H9 (cell line): ENCODE results near the gene NSMCE4A. TPM values are rescaled to one million over a fixed set of nuclear protein-coding genes. Genes with fewer than 3 reads are reported as not detected.

Experiments used
- DNase-seq: peaks from one replicate; pipeline ENCODE4 v3.0.0-alpha.2; 2017
- H2AFZ ChIP-seq: one replicate; pipeline ENCODE4 v1.6.1; 2013; ENCODE audit warnings: mild to moderate bottlenecking, low read length, control low read depth, moderate library complexity
- H2AK5ac ChIP-seq: 2 replicates; pipeline ENCODE4 v1.6.1; 2013; ENCODE audit warnings: low read length, control low read depth, mixed read lengths; ENCODE audit not compliant: insufficient read length
- H2BK120ac ChIP-seq: one replicate; pipeline ENCODE4 v1.6.1; 2013; ENCODE audit warnings: low read depth, mild to moderate bottlenecking, low read length, control low read depth, inconsistent platforms; ENCODE audit not compliant: poor library complexity, severe bottlenecking
- H2BK12ac ChIP-seq: 2 replicates; pipeline ENCODE4 v1.6.1; 2013; ENCODE audit warnings: low read length, control low read depth, mixed read lengths, low read depth; ENCODE audit not compliant: insufficient read length
- H2BK15ac ChIP-seq: 2 replicates; pipeline ENCODE4 v1.6.1; 2013; ENCODE audit warnings: low read depth, low read length, control low read depth
- H2BK20ac ChIP-seq: one replicate; pipeline ENCODE4 v1.6.1; 2013; ENCODE audit warnings: low read depth, mild to moderate bottlenecking, low read length, control low read depth, inconsistent platforms; ENCODE audit not compliant: poor library complexity, severe bottlenecking
- H2BK5ac ChIP-seq: 2 replicates; pipeline ENCODE4 v1.6.1; 2013; ENCODE audit warnings: low read length, control low read depth, mixed read lengths; ENCODE audit not compliant: insufficient read length
- H3K14ac ChIP-seq: 2 replicates; pipeline ENCODE4 v1.6.1; 2013; ENCODE audit warnings: low read length, control low read depth; ENCODE audit not compliant: insufficient read depth
- H3K18ac ChIP-seq: 2 replicates; pipeline ENCODE4 v1.6.1; 2013; ENCODE audit warnings: low read depth, mild to moderate bottlenecking, mixed read lengths, low read length, control low read depth; ENCODE audit not compliant: insufficient read length
- H3K23ac ChIP-seq: 2 replicates; pipeline ENCODE4 v1.6.1; 2013; ENCODE audit warnings: low read length, control low read depth, mixed read lengths, low read depth; ENCODE audit not compliant: insufficient read length
- H3K23me2 ChIP-seq: 2 replicates; pipeline ENCODE4 v1.6.1; 2013; ENCODE audit warnings: low read depth, mild to moderate bottlenecking, mixed read lengths, low read length, control low read depth; ENCODE audit not compliant: insufficient read length, poor library complexity, severe bottlenecking
- H3K27ac ChIP-seq: 2 replicates; pipeline ENCODE4 v1.5.1; 2013; ENCODE audit warnings: low read length, control low read depth, mixed read lengths, low read depth; ENCODE audit not compliant: insufficient read length
- H3K27me3 ChIP-seq: 2 replicates; pipeline ENCODE4 v1.6.1; 2013; ENCODE audit warnings: low read length, control low read depth, inconsistent platforms; ENCODE audit not compliant: insufficient read depth
- H3K4ac ChIP-seq: 2 replicates; pipeline ENCODE4 v1.6.1; 2013; ENCODE audit warnings: low read depth, mild to moderate bottlenecking, control low read depth, inconsistent platforms, low read length, moderate library complexity
- H3K4me1 ChIP-seq: 2 replicates; pipeline ENCODE4 v1.6.1; 2013; ENCODE audit warnings: low read length, control low read depth, inconsistent platforms; ENCODE audit not compliant: insufficient read depth
- H3K4me2 ChIP-seq: 2 replicates; pipeline ENCODE4 v1.6.1; 2013; ENCODE audit warnings: low read length, control low read depth, mixed read lengths; ENCODE audit not compliant: insufficient read length, insufficient read depth
- H3K56ac ChIP-seq: 2 replicates; pipeline ENCODE4 v1.6.1; 2013; ENCODE audit warnings: low read depth, mild to moderate bottlenecking, mixed read lengths, low read length, control low read depth; ENCODE audit not compliant: insufficient read length
- H3K79me1 ChIP-seq: 2 replicates; pipeline ENCODE4 v1.6.1; 2013; ENCODE audit warnings: low read depth, mild to moderate bottlenecking, moderate library complexity, low read length, control low read depth, inconsistent platforms; ENCODE audit not compliant: insufficient read depth, poor library complexity, severe bottlenecking
- H3K79me2 ChIP-seq: 2 replicates; pipeline ENCODE4 v1.6.1; 2013; ENCODE audit warnings: low read length, control low read depth, inconsistent platforms; ENCODE audit not compliant: insufficient read depth
- H3K9ac ChIP-seq: 2 replicates; pipeline ENCODE4 v1.6.1; 2013; ENCODE audit warnings: low read length, control low read depth, mixed read lengths; ENCODE audit not compliant: insufficient read length; ENCODE audit errors: extremely low read depth
- H3K9me3 ChIP-seq: one replicate; pipeline ENCODE4 v1.6.1; 2013; ENCODE audit warnings: low read depth, low read length, inconsistent platforms; ENCODE audit not compliant: control insufficient read depth
- H3T11ph ChIP-seq: one replicate; pipeline ENCODE4 v1.6.1; 2013; ENCODE audit warnings: mild to moderate bottlenecking, low read length, control low read depth, inconsistent platforms
- H4K20me1 ChIP-seq: one replicate; pipeline ENCODE4 v1.6.1; 2013; ENCODE audit not compliant: control insufficient read depth, insufficient read length, insufficient read depth
- H4K5ac ChIP-seq: 2 replicates; pipeline ENCODE4 v1.6.1; 2013; ENCODE audit warnings: low read depth, mild to moderate bottlenecking, mixed read lengths, low read length, control low read depth; ENCODE audit not compliant: insufficient read length
- H4K8ac ChIP-seq: replicated peaks from 2 replicates; pipeline ENCODE4 v1.6.1; 2013; ENCODE audit warnings: low read length, control low read depth, mixed read lengths, low read depth; ENCODE audit not compliant: insufficient read length
- H4K91ac ChIP-seq: 2 replicates; pipeline ENCODE4 v1.6.1; 2013; ENCODE audit warnings: low read depth, mild to moderate bottlenecking, moderate library complexity, mixed read lengths, low read length, control low read depth; ENCODE audit not compliant: insufficient read length
- H3K27ac Mint-ChIP-seq, 3 experiments: 2 replicates in 2 of 3; 3 replicates in 1 of 3; pipeline ENCODE4 v1.8.0; 2020 to 2021; ENCODE audit warnings: mixed read lengths in 3 of 3, mild to moderate bottlenecking in 1 of 3, moderate library complexity in 1 of 3
- H3K27me3 Mint-ChIP-seq: 2 replicates; pipeline ENCODE4 v1.8.0; 2021; ENCODE audit warnings: low read depth, mild to moderate bottlenecking, moderate library complexity, mixed read lengths
- H3K36me3 Mint-ChIP-seq, 3 experiments: 2 replicates in 2 of 3; 3 replicates in 1 of 3; pipeline ENCODE4 v1.8.0; 2020 to 2021; ENCODE audit warnings: low read depth in 3 of 3, mixed read lengths in 3 of 3; ENCODE audit not compliant: insufficient read depth in 1 of 3
- H3K4me1 Mint-ChIP-seq, 2 experiments: 2 replicates each; pipeline ENCODE4 v1.8.0; 2020; ENCODE audit warnings: mixed read lengths in 2 of 2
- H3K4me3 Mint-ChIP-seq, 2 experiments: 2 replicates in 1 of 2; 3 replicates in 1 of 2; pipeline ENCODE4 v1.8.0; 2020 to 2021; ENCODE audit warnings: mild to moderate bottlenecking in 2 of 2, mixed read lengths in 2 of 2, moderate library complexity in 1 of 2
- H3K9me3 Mint-ChIP-seq, 2 experiments: 2 replicates in 1 of 2; 3 replicates in 1 of 2; pipeline ENCODE4 v1.8.0; 2020; ENCODE audit warnings: mild to moderate bottlenecking in 2 of 2, mixed read lengths in 2 of 2, moderate library complexity in 1 of 2
- CTCF ChIP-seq: fragments of 200-600 bp; sonication (generic); conservative IDR thresholded peaks from 3 replicates; pipeline ENCODE4 v1.8.0; 2021; ENCODE audit warnings: antibody characterized with exemption, mild to moderate bottlenecking
- WGBS: extraction: QIAGEN DNeasy Blood & Tissue Kit; methylation state at CpG from one replicate; pipeline ENCODE4 v1.1.7; 2013; ENCODE audit warnings: missing lambda C conversion rate, low lambda C conversion rate, mixed read lengths; ENCODE audit not compliant: insufficient read length; ENCODE audit errors: extremely low coverage; 5-methylcytosine and 5-hydroxymethylcytosine counted together
- total RNA-seq: library from RNA; stranded (reverse); gene quantifications from 2 replicates; pipeline ENCODE4 v1.2.1, GENCODE V29; 2021

The NSMCE4A gene
- total RNA-seq, 1 experiment from 2014 or later, result 59.0 TPM

GRCh38 chr10:121998462-121998861 lies 23.4 kb upstream of the NSMCE4A start:
- Histone ChIP-seq H4K91ac (no peak overlapping the region), H2BK12ac (no peak overlapping the region), H3K9me3 (no peaks in the 10 kb centered on the region), H3K79me1 (no peaks in the 10 kb centered on the region), H2BK15ac (no peak overlapping the region), H2BK5ac (no peak overlapping the region), H3K79me2 (no peaks in the 10 kb centered on the region), H2AK5ac (no peak overlapping the region), H3K4me1 (peaks cover 4% of the 10 kb centered on the region; the same call in 1 of the 2 replicates), H3T11ph (no peak overlapping the region), H3K18ac (no peak overlapping the region), H3K4ac (no peak overlapping the region), H3K23ac (no peak overlapping the region), H3K14ac (no peak overlapping the region), H2AFZ (no peak overlapping the region), H4K8ac (no peak overlapping the region), H3K27ac (no peak overlapping the region), H4K5ac (no peak overlapping the region), H3K23me2 (no peaks in the 10 kb centered on the region), H3K4me2 (no peak overlapping the region), H3K9ac (no peak overlapping the region), H4K20me1 (no peaks in the 10 kb centered on the region), H2BK20ac (no peak overlapping the region), H3K27me3 (no peaks in the 10 kb centered on the region), H3K56ac (no peak overlapping the region), H2BK120ac (no peak overlapping the region)
- DNase-seq, result no peak
- peaks cover 1% of the 10 kb centered on the region for H3K27me3 Mint-ChIP-seq
- no CpG with 5 or more reads among the region's 6 CpGs for WGBS
- H3K4me3 Mint-ChIP-seq, result no peak overlapping the region
- H3K9me3 Mint-ChIP-seq, result peaks cover 24 to 26% of the 10 kb centered on the region in 2 experiments
- peaks cover 0 to 26% (median 6%) of the 10 kb centered on the region in 3 experiments; a peak in 5 of 7 replicates for H3K36me3 Mint-ChIP-seq
- H3K27ac Mint-ChIP-seq, result no peak overlapping the region
- H3K4me1 Mint-ChIP-seq, result peaks cover 29 to 30% of the 10 kb centered on the region in 2 experiments
- no peak for TF ChIP-seq CTCF
